ENCODE results near the gene LAG3. TPM values are rescaled to one million over a fixed set of nuclear protein-coding genes. Genes with fewer than 3 reads are reported as not detected.
A peak's percentile ranks its signal among the peaks of the same experiment; 100 is the strongest.

The LAG3 gene
- total RNA-seq, 1 donor from 2014 or later, result 0.49 TPM

DNA sequence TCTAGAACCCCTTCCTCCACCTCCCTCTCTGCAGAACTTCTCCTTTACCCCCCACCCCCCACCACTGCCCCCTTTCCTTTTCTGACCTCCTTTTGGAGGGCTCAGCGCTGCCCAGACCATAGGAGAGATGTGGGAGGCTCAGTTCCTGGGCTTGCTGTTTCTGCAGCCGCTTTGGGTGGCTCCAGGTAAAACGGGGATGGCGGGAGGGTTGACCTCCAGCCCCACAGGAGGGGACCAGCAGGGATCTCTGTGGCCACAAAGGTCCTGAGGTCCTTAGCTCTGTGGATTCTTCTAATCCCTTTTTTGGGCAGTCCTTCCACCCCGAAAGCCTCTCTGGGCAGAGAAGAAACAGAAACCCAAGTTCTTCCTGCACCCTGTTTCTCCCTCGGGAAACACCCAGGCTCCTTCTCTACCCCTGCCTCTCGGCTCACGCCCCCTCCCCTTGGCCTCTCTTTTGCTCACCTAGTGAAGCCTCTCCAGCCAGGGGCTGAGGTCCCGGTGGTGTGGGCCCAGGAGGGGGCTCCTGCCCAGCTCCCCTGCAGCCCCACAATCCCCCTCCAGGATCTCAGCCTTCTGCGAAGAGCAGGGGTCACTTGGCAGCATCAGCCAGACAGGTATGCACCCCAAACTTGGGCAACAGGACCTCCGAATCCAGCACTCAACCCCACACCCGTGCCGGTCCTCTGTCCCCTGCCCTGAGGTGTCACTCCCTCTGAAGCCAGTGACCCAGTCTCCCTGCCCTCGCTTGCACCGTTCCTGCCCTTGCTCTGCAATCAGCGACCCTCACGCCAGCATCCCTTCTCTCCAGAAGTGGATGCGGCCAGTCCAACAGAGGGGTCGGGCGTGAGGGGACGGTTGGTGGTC, 638 bp downstream of the LAG3 start:
- no peak for DNase-seq

DNA sequence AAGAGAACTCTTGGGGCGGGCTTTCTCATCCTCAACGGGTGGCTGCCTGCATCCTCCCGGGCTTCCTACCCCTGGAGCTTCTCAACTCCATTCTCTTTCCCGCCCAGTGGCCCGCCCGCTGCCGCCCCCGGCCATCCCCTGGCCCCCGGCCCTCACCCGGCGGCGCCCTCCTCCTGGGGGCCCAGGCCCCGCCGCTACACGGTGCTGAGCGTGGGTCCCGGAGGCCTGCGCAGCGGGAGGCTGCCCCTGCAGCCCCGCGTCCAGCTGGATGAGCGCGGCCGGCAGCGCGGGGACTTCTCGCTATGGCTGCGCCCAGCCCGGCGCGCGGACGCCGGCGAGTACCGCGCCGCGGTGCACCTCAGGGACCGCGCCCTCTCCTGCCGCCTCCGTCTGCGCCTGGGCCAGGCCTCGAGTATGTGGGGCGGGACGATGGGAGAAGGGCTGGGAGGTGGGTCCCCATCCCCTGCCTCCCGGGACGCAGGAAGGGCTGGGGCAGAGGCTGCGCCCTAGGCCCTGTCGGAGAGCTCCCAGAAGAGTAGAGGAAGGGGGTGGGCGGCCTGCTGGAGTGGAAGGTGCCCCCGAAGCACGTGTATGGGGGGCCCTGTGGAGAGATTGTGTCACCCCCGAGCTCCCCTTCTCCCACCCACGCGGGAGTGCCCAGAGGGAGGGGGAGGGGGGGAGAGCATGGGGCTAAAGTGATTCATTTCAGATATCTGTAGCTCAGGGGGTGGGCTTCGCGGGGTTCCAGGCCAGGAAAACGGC, 1.5 kb downstream of the LAG3 start:
- no peak for DNase-seq

DNA sequence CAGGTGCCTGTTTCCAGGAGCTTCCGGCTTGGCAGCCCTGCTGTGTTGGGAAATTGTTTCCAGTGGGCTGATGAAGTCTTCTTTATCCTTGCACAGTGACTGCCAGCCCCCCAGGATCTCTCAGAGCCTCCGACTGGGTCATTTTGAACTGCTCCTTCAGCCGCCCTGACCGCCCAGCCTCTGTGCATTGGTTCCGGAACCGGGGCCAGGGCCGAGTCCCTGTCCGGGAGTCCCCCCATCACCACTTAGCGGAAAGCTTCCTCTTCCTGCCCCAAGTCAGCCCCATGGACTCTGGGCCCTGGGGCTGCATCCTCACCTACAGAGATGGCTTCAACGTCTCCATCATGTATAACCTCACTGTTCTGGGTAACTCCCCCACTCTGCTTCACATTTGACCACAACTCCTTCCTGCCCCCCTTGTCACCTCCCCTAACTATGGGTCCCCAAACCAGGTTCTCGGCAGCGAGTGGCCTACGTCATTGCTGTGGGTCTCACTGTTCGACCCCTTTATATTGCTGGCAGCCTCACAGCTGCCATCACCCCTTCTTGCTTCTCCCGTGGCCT, 2.3 kb downstream of the LAG3 start:
- no peak for DNase-seq

- no peak for DNase-seq
These were observed 3.2 kb downstream of the LAG3 start for GRCh38 chr12:6775185-6776174.

- DNase-seq, result no peak
These were observed 5.1 kb downstream of the LAG3 start for GRCh38 chr12:6777386-6777785.

DNA sequence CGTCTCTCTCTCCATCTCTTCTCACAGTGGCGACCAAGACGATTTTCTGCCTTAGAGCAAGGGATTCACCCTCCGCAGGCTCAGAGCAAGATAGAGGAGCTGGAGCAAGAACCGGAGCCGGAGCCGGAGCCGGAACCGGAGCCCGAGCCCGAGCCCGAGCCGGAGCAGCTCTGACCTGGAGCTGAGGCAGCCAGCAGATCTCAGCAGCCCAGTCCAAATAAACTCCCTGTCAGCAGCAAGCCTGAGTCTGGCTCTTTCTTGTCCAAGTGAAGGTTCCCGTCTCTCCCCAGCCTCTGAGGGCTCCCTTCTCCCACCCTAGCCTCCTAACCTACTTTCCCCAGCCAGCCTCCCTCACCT, 5.9 kb downstream of the LAG3 start:
- DNase-seq, result no peak

DNA sequence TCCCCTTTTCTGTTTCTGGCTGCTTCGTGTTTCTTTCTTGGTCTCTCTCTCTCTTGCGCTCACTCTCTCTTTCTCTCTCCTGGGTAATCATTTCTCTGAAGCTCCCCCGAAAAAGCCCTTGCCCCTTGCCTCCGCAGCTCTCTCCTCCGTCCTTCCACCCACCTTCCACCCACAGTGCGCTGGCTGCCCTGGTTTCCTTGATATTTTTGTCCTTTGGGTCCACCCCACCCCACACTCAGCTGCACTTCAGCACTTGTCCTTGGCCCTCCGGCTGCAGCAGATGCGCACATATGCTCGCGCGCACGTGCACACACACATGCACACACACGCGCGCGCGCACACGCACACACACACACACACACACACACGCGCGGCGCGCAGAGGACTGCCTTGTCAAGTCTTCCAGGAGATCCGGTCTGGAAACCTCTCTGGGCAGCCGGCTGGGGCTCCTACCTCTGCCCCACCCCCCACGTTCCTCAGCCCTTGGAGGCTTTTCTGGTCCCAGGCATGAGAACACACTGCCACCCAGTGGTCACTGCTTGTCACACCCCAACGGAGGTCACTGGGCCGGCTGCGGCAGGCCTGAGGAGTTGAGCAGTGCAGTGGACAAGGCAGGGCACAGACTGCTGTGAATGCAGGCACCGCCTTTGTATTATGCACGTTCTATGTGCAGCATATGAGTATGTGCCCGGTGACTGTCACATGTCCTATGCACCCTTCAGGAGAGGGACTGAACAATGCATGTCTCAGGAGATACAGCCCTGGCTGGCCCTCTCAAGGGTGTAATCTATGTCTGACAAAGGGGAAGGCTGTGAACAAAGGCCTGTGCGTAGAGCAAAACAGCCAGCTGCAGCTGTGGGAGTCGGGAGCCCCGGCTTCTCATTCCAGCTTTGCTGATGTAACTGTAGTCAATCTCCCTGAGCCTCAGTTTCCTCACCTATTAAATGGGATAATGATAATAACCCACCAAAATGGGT, 6.5 kb downstream of the LAG3 start:
- DNase-seq, result peak; percentile 89

DNA sequence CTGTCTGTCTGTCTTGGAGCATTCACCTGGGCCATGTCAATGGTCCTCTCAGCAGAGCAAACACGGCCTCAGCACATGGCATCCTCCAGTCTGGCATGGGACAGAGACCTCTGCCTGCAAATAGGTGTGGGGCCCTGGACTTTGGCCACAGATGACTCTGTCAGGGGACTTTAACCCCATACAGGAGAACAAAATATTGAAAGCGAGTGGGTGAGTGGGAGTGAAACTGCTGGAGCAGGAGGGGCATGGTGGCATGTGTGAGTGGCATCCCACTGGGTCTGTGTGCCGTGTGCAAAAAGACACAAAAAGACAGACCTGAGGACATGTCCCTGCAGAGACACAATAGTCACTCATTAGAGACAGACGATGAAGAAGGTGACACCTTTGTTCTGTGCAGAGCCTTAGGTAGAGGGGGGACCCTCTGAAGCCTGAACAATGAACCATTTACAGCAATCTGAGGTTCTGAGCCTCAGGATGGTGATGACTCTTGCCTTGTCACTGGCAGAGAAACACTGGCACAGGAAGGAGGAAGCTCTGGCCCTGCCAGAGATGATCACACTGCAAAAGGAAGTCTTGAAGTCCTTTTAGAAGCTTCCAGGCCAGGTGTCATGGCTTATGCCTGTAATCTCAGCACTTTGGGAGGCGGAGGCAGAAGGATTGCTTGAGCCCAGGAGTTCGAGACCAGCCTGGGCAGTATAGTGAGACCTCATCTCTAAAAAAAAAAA, 7.5 kb downstream of the LAG3 start:
- no peak for DNase-seq

DNA sequence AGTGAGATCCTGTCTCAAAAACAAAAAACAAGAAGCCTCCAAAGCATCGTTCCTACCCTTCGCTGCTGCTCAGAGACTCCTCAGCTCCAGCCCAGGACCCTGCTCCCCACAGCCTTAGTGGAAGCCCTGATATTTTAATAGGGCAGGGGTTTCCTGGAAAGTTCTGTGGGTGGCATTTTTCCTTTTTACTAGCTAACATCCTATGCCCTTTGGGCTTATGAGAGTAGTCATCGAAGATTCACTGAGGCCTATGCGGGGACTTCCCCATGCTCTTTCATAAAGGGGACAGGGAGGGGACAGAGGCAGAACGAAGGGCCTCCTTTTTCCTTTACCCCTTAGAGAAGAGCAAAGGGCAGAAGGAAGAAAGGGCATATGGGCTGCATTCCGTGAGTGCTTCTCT, 8.3 kb downstream of the LAG3 start:
- no peak for DNase-seq

GRCh38 chr12:6782119-6782518, 9.8 kb downstream of the LAG3 start:
- no peak for DNase-seq

- DNase-seq, result no peak
These were observed 10.7 kb downstream of the LAG3 start for GRCh38 chr12:6782850-6783566.

DNA sequence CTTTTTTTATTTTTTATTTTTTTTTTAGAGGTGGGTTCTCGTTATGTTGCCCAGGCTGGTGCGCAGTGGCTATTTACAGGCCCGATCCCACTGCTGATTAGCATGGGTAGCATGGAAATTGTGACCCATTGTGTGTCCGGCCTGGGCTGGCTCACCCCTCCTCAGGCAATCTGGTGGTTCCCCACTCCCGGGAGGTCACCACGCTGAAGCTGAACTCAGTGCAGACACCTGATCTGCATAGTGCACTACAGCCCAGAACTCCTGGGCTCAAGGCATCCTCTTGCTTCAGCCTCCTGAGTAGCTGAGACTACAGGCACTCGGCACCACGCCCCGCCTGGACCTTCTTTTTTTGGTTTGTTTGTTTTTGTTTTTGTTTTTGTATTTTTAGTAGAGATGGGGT, 11.5 kb downstream of the LAG3 start:
- no peak for DNase-seq

GRCh38 chr12:6784296-6784695, 12.0 kb downstream of the LAG3 start:
- no peak for DNase-seq

GRCh38 chr12:6784761-6785160, 12.4 kb downstream of the LAG3 start:
- DNase-seq, result no peak

DNA sequence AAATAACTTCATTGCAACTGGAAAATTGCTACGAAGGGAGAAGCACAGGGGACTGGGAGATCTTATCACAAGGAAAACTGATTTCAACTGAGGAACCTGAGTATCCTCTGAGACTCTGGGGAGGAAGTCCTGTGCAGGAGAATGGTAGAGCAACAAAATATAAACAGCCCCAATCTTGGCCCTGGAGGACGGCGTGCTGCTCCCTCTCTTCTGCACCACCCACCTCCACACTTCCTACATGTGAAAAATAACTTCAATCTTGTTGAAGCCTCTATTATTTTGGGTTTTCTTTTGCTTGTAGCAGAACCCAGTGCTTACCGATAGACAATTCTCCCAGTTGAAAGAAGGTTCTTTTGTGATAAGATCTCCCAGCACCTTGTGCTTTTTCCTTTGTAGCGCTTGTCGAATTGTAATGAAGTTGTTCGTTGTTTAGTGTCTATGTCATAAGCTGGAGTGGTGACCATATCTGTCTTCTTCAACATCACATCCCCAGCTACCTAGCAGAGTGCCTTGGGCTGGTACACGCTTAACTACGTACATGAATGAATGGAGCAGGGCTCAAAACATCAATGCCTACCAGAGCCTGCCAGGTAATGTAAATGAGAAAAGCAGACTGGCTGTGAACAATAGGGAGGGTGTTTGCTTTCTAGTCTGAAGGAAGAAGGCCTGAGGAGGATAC, 14.2 kb downstream of the LAG3 start:
- no peak for DNase-seq

GRCh38 chr12:6787309-6787708, 15.0 kb downstream of the LAG3 start:
- DNase-seq, result no peak

DNA sequence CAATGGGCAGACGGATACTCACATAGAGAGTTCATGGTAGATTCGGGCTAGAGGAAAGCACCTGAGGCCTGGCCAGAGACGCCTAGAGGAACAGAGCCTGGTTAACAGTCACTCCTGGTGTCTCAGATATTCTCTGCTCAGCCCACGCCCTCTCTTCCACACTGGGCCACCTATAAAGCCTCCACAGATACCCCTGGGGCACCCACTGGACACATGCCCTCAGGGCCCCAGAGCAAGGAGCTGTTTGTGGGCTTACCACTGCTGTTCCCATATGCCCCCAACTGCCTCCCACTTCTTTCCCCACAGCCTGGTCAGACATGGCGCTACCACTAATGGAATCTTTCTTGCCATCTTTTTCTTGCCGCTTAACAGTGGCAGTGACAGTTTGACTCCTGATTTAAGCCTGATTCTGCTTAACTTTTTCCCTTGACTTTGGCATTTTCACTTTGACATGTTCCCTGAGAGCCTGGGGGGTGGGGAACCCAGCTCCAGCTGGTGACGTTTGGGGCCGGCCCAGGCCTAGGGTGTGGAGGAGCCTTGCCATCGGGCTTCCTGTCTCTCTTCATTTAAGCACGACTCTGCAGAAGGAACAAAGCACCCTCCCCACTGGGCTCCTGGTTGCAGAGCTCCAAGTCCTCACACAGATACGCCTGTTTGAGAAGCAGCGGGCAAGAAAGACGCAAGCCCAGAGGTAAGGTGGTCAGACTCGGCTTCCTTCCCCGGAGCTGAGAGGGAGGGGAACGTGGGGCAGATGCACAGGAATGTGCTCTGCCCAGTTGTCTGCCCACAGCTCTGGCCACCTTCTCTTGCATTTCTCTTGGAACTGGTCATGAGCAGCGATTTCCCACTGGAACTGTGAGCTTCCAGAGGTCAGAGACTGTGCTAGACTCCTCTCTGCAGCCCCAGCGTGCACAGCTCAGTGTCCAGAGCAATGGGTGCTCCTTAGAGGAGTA, 16.9 kb downstream of the LAG3 start, which contains the start of gene CD4:
Gene CD4 (plus strand): TSS at position 557 of the 953 bp plus-strand sequence. CDS start 10,611 bp downstream, outside the sequence.
- no peak for DNase-seq

Data from skin of body (tissue), 2 donors.